WI38 (cell line): ENCODE results near the gene FBXW7.

ENCODE experiments used
- H3K4me3 ChIP-seq: 2 replicates; pipeline ENCODE4 v1.5.1; 2011; ENCODE audit warnings: low read depth, mild to moderate bottlenecking, control low read depth, low read length
- CTCF ChIP-seq: IDR thresholded peaks from 2 replicates; pipeline ENCODE4 v1.5.1; 2012; ENCODE audit warnings: low read depth, mild to moderate bottlenecking, control low read depth, low read length

The FBXW7 gene

DNA sequence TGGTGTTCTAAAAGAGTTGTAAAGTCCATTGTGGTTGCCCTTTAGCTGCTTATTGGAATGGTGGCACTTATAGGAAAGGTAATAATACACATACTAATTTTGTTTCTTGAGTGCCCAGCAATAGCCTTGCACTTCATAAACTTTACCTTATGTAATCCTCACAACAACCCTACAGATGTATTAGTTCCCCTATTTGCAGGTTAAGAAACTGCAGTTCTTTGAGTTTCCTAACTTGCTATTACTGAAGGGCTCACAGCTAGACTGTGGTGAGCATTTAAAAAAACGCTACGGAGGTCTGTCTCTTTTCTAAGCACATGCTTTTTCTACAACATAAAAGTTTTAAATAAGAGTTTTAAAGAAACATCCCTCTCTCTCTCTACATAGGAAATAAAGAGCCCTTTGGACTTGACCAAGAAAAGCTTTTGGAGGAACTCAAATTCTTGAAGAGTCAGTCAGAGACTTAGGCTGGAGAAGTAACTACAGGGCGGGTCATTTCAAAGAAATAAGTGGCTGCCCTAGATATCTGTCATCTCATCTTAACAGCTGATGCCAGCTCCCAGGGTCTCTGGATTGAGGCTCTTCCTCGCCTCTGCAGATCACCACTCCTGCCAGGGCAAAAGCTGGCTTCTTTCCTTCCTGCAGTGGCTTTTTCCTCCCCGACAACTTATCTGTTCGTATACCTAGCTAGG, 42.0 kb upstream of the FBXW7 start:
- H3K4me3 ChIP-seq: no peak overlapping the region
- no peak for TF ChIP-seq CTCF

GRCh38 chr4:152575533-152575932, 39.6 kb upstream of the FBXW7 start:
- TF ChIP-seq CTCF: no peak
- no peak overlapping the region for H3K4me3 ChIP-seq

DNA sequence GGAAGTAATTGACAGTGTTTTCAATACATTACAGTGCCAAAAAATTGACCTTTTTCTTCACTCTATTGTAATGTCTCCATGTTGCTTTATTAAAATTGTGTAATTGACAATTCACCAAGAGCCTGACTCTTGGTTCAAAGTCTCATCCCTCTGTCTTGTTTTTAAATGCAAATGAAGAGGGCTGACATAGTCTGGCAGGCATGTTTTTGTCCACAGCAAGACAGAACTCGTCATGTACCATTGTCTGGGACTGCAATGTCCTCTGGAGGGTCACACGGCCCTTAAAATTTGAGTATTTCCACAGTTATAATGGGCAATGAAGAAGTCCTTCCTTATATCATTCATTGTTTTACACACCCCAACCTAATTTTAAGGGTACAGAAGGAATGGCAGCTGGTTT, 38.0 kb upstream of the FBXW7 start:
- no peak for TF ChIP-seq CTCF
- H3K4me3 ChIP-seq: no peak overlapping the region

GRCh38 chr4:152572417-152573086, 36.7 kb upstream of the FBXW7 start:
- H3K4me3 ChIP-seq: no peak overlapping the region
- no peak for TF ChIP-seq CTCF

DNA sequence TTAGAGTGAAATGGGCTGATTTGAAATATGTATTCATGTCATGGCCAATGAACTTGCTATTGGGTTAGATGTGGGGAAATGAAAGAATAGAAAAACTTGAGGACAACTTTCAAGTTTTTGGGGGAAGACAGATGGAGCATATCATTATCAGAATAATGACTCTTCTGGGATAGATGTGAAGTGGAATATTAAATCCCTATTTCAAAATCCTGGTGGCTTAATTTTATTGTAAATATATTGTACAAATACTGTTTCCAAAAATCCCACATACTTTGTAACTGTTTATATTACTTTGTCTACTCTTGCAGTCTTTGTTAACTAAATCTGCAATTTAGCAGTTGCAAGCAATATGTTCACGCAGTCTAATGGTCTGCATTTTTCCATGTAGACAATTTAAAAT, 35.9 kb upstream of the FBXW7 start:
- no peak overlapping the region for H3K4me3 ChIP-seq
- no peak for TF ChIP-seq CTCF

GRCh38 chr4:152571296-152571695, 35.4 kb upstream of the FBXW7 start:
- TF ChIP-seq CTCF: no peak
- no peak overlapping the region for H3K4me3 ChIP-seq

DNA sequence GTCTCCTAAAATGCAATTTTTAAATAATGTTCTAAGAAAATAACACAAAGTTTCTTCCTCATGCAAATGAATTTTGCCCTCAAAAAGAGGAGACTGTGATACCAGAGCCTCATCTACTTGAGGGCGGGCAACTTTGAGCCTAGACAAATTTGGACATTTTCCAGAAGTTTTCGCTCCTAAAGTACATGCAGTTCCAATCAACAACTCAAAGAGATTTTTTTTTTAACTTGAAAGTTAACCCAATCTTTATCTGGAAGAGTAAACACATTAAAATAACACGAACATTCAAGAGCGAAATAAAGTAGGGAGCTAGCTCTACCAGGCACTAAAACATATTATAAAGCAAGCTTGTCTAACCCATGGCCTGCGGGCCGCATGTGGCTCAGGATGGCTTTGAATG, 29.4 kb upstream of the FBXW7 start:
- TF ChIP-seq CTCF: no peak

More for the DNA sequence above, 29.4 kb upstream of the FBXW7 start:
- no peak overlapping the region for H3K4me3 ChIP-seq
